ENCODE measurements around the gene FYCO1. TPM values are rescaled to one million over a fixed set of nuclear protein-coding genes. Genes with fewer than 3 reads are reported as not detected.

FYCO1 gene
- total and polyA plus RNA-seq, 9 of the 15 experiments (the other 6 are each of a cell fraction or from before 2014, with no cell fraction given) = 2.1 to 13.8 (median 7.4) TPM

DNA sequence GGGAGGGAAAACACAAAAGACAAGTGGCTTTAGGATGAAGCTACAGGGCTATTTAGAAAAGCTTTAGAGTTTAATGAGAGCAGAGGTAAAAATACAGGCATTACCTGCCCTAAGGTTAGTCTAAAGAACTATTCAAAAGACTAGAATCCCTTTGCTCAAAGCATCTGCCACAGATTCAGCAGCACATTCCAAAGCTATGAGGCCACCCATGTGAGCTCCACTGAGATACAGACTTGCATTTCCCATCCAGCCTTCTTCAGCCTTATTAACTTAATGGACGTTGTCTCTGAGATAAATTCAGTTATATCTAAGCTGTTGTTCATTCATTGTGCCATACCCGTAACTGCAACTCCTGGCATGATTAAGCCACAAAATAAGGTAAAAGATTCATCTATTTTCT lies 26.9 kb downstream of the FYCO1 start:
- TF ChIP-seq NELFE (IDR thresholded peaks at IDR 0.05; ENCODE audit: insufficient read depth, insufficient read length) = no peak
- no peak for TF ChIP-seq MED1 (CRISPR knock-in tag; IDR thresholded peaks at IDR 0.05; ENCODE audit: borderline replicate concordance)
- no peak for TF ChIP-seq SMARCC2 (IDR thresholded peaks at IDR 0.05; ENCODE audit: low read depth)
- no peak for TF ChIP-seq ARNT (IDR thresholded peaks at IDR 0.05)
- TF ChIP-seq, protein P1, sequence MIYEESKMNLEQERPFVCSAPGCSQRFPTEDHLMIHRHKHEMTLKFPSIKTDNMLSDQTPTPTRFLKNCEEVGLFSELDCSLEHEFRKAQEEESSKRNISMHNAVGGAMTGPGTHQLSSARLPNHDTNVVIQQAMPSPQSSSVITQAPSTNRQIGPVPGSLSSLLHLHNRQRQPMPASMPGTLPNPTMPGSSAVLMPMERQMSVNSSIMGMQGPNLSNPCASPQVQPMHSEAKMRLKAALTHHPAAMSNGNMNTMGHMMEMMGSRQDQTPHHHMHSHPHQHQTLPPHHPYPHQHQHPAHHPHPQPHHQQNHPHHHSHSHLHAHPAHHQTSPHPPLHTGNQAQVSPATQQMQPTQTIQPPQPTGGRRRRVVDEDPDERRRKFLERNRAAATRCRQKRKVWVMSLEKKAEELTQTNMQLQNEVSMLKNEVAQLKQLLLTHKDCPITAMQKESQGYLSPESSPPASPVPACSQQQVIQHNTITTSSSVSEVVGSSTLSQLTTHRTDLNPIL (CRISPR knock-in tag; IDR thresholded peaks at IDR 0.05) = no peak
- no peak for TF ChIP-seq ZBTB1 (CRISPR knock-in tag; IDR thresholded peaks at IDR 0.05; ENCODE audit: borderline replicate concordance, low read depth)
- no peak for TF ChIP-seq ATF7 (IDR thresholded peaks at IDR 0.05)
- TF ChIP-seq, protein P2, sequence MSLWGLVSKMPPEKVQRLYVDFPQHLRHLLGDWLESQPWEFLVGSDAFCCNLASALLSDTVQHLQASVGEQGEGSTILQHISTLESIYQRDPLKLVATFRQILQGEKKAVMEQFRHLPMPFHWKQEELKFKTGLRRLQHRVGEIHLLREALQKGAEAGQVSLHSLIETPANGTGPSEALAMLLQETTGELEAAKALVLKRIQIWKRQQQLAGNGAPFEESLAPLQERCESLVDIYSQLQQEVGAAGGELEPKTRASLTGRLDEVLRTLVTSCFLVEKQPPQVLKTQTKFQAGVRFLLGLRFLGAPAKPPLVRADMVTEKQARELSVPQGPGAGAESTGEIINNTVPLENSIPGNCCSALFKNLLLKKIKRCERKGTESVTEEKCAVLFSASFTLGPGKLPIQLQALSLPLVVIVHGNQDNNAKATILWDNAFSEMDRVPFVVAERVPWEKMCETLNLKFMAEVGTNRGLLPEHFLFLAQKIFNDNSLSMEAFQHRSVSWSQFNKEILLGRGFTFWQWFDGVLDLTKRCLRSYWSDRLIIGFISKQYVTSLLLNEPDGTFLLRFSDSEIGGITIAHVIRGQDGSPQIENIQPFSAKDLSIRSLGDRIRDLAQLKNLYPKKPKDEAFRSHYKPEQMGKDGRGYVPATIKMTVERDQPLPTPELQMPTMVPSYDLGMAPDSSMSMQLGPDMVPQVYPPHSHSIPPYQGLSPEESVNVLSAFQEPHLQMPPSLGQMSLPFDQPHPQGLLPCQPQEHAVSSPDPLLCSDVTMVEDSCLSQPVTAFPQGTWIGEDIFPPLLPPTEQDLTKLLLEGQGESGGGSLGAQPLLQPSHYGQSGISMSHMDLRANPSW (CRISPR knock-in tag; IDR thresholded peaks at IDR 0.05) = no peak
- no TSS peak for BruUV-seq (replicated peaks)
- WGBS (ENCODE audit: insufficient coverage, low coverage, missing lambda C conversion rate) = 93% methylated on average over 2 of the region's 2 CpGs
- H3K4me2 ChIP-seq (ENCODE audit: insufficient read depth, low read length) = no peak overlapping the region
- no peak overlapping the region for H3K4me3 ChIP-seq
- peaks cover 96% of the 10 kb centered on the region for H3K36me3 ChIP-seq (ENCODE audit: control insufficient read depth, insufficient read depth, low read length)
- H3K27me3 ChIP-seq (ENCODE audit: control insufficient read depth in 2 of 2, insufficient read depth in 2 of 2, low read length in 2 of 2) = no peaks in the 10 kb centered on the region
- H3K79me2 ChIP-seq (ENCODE audit: control insufficient read depth, insufficient read depth, low read length) = no peaks in the 10 kb centered on the region
- ATAC-seq = no peak
- ChIA-PET POLR2A (interaction anchor here (0.6 to 2.1 kb wide), 4 partner anchors 9 to 256 kb away, joined by 3 to 6 read pairs (median 4); no protein-coding TSS in a partner anchor), CTCF (ENCODE audit: low intra/inter-chr PET ratio) (no interaction called here)
- H3K9me3 ChIP-seq (replicated peaks; ENCODE audit: control insufficient read depth, insufficient read depth, low read depth, low read length) = no peaks in the 10 kb centered on the region
- no peak overlapping the region for H2AFZ ChIP-seq (ENCODE audit: low read depth, low read length)
- no peak overlapping the region for H3K27ac ChIP-seq (ENCODE audit: extremely low read depth, low read depth, low read length)
- no peak for FAIRE-seq
- H3K9ac ChIP-seq (ENCODE audit: insufficient read depth in 1 of 2, low read depth in 2 of 2, low read length in 2 of 2) = no peak overlapping the region
- no peak for DNase-seq (ENCODE audit: extremely low read depth in 1 of 4, low spot score in 3 of 4)
- H3K4me1 ChIP-seq (replicated peaks in 1 of 2; ENCODE audit: control insufficient read depth in 2 of 2, insufficient read depth in 2 of 2, low read length in 2 of 2) = no peaks in the 10 kb centered on the region; a peak in 1 of 5 replicates
- in situ Hi-C loops (cut with MboI) (no loop called here), intact Hi-C loops (cut with micrococcal nuclease) (no loop called here)
- no peaks in the 10 kb centered on the region for H4K20me1 ChIP-seq (replicated peaks; ENCODE audit: control insufficient read depth, insufficient read depth, low read length)
- H3K9me1 ChIP-seq (ENCODE audit: control insufficient read depth, insufficient read depth, low read length) = no peaks in the 10 kb centered on the region

Measured in K562 (cell line).